Ovary (tissue), 9 donors: ENCODE data around the gene CALHM6. TPM values are rescaled to one million over a fixed set of nuclear protein-coding genes. Genes with fewer than 3 reads are reported as not detected.

Experiments
- DNase-seq, 5 donors: peaks; one replicate each; pipeline ENCODE4 v3.0.0-alpha.2; 2019 to 2020
- H3K27ac ChIP-seq, 2 donors: fragments of 200-600 bp; one replicate each; pipeline versions ENCODE4 v1.5.1 to v1.8.0; 2019 to 2022
- H3K27me3 ChIP-seq: fragments of 200-600 bp; one replicate; pipeline ENCODE4 v1.8.0; 2022
- H3K36me3 ChIP-seq: fragments of 200-600 bp; sonication (generic); one replicate; pipeline ENCODE4 v1.5.1; 2019
- H3K4me1 ChIP-seq: one replicate; pipeline ENCODE4 v1.8.1; 2013; ENCODE audit warnings: mild to moderate bottlenecking, moderate library complexity; ENCODE audit not compliant: insufficient read depth
- H3K4me3 ChIP-seq: fragments of 200-600 bp; sonication (generic); one replicate; pipeline ENCODE4 v1.5.1; 2017
- H3K9me3 ChIP-seq, 2 donors: fragments of 200-600 bp in 1 of 2; sonication (generic) in 1 of 2; one replicate each; pipeline versions ENCODE4 v1.5.1 to v1.8.1; 2013 to 2019; ENCODE audit warnings: mild to moderate bottlenecking in 1 of 2, moderate library complexity in 1 of 2
- CTCF ChIP-seq, 3 donors: fragments of 450-650 bp in 2 of 3; fragments of 200-600 bp in 1 of 3; IDR thresholded peaks; one replicate each; pipeline versions ENCODE4 v1.5.1 to v1.8.0; 2016 to 2022; ENCODE audit warnings: antibody characterized with exemption in 3 of 3, mild to moderate bottlenecking in 1 of 3
- EP300 ChIP-seq: sonication (generic); formaldehyde crosslinking; IDR thresholded peaks from one replicate; pipeline ENCODE4 v1.6.1; 2017; ENCODE audit warnings: antibody characterized with exemption
- POLR2A ChIP-seq: fragments of 450-650 bp; IDR thresholded peaks from one replicate; pipeline ENCODE4 v1.6.1; 2017; ENCODE audit warnings: antibody characterized with exemption, mild to moderate bottlenecking, moderate library complexity
- WGBS, 3 donors: extraction: QIAGEN DNeasy Blood & Tissue Kit in 1 of 3; methylation state at CpG; one replicate each; pipeline versions ENCODE4 v1.1.5 to v1.1.7; 2013 to 2017; 5-methylcytosine and 5-hydroxymethylcytosine counted together
- intact Hi-C, 4 donors: fragments of 100-400 bp; cut with DNase I; formaldehyde crosslinking; loops; one replicate each; pipeline versions ENCODE4 v1.11.0 to v1.15.1; 2022 to 2023
- polyA plus RNA-seq, 2 donors: library from polyadenylated mRNA; stranded (reverse); fragments of 200-250 nt in 1 of 2; fragments of 350-450 nt in 1 of 2; fragmentation: Illumina TruSeq in 1 of 2; extraction: RNeasy Lipid Tissue Mini Kit (QIAGEN cat#74804) in 1 of 2; gene quantifications; one replicate each; pipeline ENCODE4 v1.2.3, GENCODE V29; 2013 to 2014
- total RNA-seq, 7 donors: library from RNA; depleted of rRNA in 2 of 7; stranded (reverse); fragments of >200 nt in 2 of 7; fragmentation: NEBNext Ultra II Directional in 3 of 7; extraction: Animal tissue kit (Norgen Biotek cat#: 25700) in 3 of 7; gene quantifications; one replicate each; pipeline versions ENCODE4 v1.1.0 to v1.2.4, GENCODE V29; 2016 to 2023
- donor health status: DM: no; HTN: no; CAD: no; lungs with moderate emphysema.
- donor health status: DM: no; HTN: no; CAD: no.
- donor health status: Bipolar disorder and iron deficiency.
- donor health status: DM: yes; HTN: yes; CAD: no.
- donor health status: DM: no; HTN: no; CAD: no.
- donor health status: DM: yes; HTN: yes; CAD: no.

CALHM6 gene
- total and polyA plus RNA-seq, 9 donors: 1.6 to 14.0 (median 3.0) TPM

DNA sequence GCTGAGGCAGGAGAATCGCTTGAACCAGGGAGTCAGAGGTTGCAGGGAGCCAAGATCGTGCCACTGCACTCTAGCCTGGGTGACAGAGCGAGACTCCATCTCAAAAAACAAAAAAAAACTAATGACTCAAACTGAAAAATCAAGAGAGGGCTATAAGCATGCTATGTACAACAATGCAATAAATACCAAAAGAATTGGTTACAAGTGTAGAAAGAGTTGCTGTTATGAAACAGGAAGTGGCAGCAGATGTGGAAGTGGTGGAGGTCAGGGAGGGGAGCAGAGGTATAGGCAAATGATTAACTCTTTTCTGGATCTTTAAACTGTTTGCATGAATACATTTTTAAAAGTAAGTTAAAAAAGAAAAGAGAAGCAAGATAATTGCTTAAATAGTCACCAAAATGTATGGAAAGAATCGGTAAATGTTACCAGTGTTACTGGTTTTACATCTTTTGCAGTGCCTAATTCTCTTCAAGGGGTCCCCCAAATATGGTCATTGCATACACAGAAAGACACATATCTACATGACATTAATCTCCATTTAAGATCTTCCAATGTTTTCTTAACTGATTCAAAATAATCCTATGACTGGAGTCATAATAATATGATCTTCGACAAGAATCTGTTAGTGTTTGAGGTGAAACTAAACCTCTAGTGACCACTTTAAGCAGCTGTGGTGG lies 15.0 kb downstream of the CALHM6 start:
- 84 to 91% (median 87%) methylated on average over 5 of the region's 5 CpGs for WGBS, 3 donors
- Histone ChIP-seq H3K27me3 (no peaks in the 10 kb centered on the region), H3K9me3 (no peaks in the 10 kb centered on the region), H3K4me1 (no peaks in the 10 kb centered on the region), H3K4me3 (no peak overlapping the region), H3K27ac (no peak overlapping the region), H3K36me3 (no peaks in the 10 kb centered on the region)
- intact Hi-C loops: no loop called here
- no peak for DNase-seq
- no peak for TF ChIP-seq CTCF (IDR thresholded peaks at IDR 0.05)
- no peak for TF ChIP-seq POLR2A
- no peak for TF ChIP-seq EP300

DNA sequence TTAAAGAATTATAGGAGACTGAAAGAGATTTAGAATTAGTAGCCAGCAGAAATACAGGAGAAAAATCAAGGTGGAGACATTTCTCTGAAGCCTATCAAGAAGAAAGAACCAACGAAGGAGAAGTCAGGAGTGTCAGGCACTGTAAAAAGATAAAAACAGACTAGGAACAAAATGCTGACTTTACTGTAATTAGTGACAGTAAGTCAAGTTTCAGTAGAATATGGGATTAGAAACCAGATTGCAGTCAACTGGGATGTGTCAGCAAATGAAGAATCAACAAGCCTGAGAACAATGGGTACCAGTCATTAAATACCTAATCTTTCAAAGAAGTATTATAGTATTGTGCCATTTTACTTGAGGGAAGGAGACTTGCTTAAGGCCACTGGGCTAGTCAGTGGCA lies 21.6 kb downstream of the CALHM6 start:
- DNase-seq: no peak
- H3K27ac ChIP-seq: no peak overlapping the region
- intact Hi-C loops: no loop called here
- no peak overlapping the region for H3K4me3 ChIP-seq
- no peaks in the 10 kb centered on the region for H3K36me3 ChIP-seq
- H3K27me3 ChIP-seq: no peaks in the 10 kb centered on the region
- 56 to 81% (median 61%) methylated on average over 1 of the region's 1 CpG for WGBS, 3 donors
- H3K9me3 ChIP-seq: no peaks in the 10 kb centered on the region
- TF ChIP-seq CTCF (IDR thresholded peaks at IDR 0.05) (no peak), EP300 (no peak), POLR2A (no peak)
- H3K4me1 ChIP-seq: no peaks in the 10 kb centered on the region

DNA sequence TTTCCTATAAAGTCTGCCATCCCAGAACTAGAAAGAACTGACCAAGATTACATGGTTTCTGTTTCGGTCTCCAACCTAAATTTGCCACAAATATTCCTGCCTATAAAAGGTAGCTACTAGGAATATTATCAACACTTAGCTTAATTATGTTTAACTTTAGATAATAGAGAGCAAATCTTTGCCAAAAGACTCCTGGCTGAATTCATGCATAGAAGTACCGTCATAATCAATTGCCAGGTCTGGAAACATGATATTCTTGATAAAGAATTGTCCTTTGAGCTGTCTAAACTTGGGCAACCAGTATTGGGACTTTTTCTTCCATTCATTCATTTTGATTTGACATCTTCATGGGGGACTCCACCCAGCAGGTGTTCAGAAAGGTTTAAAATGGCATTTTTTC lies 22.4 kb downstream of the CALHM6 start:
- Histone ChIP-seq H3K27me3 (no peaks in the 10 kb centered on the region), H3K27ac (no peak overlapping the region), H3K4me3 (no peak overlapping the region), H3K4me1 (no peaks in the 10 kb centered on the region), H3K9me3 (no peaks in the 10 kb centered on the region), H3K36me3 (no peaks in the 10 kb centered on the region)
- WGBS, 3 donors: 82 to 88% (median 84%) methylated on average over 2 of the region's 2 CpGs
- no peak for DNase-seq
- TF ChIP-seq POLR2A: no peak
- intact Hi-C loops: no loop called here

- intact Hi-C loops: no loop called here
- no peak for DNase-seq
- no peak for TF ChIP-seq EP300
- TF ChIP-seq POLR2A: no peak
- no peak for TF ChIP-seq CTCF (IDR thresholded peaks at IDR 0.05)
- H3K4me1 ChIP-seq: no peaks in the 10 kb centered on the region
- H3K9me3 ChIP-seq: no peaks in the 10 kb centered on the region
- H3K27ac ChIP-seq: no peak overlapping the region
- no peaks in the 10 kb centered on the region for H3K36me3 ChIP-seq
- H3K4me3 ChIP-seq: no peak overlapping the region
- no peaks in the 10 kb centered on the region for H3K27me3 ChIP-seq
- WGBS, 3 donors: 63 to 66% (median 66%) methylated on average over 5 of the region's 5 CpGs
These were observed 24.5 kb downstream of the CALHM6 start for GRCh38 chr6:116485559-116486184.

- Histone ChIP-seq H3K36me3 (no peaks in the 10 kb centered on the region), H3K27ac (no peak overlapping the region), H3K4me1 (no peaks in the 10 kb centered on the region), H3K9me3 (no peaks in the 10 kb centered on the region), H3K27me3 (no peaks in the 10 kb centered on the region), H3K4me3 (no peak overlapping the region)
- WGBS, 3 donors: 89 to 98% (median 92%) methylated on average over 1 of the region's 1 CpG
- intact Hi-C loops: no loop called here
- no peak for TF ChIP-seq POLR2A
- no peak for TF ChIP-seq EP300
- TF ChIP-seq CTCF (IDR thresholded peaks at IDR 0.05): no peak
- DNase-seq: no peak
These were observed 30.6 kb downstream of the CALHM6 start for GRCh38 chr6:116491610-116492330.
